ENCODE measurements around the gene ZNF692.

DNA sequence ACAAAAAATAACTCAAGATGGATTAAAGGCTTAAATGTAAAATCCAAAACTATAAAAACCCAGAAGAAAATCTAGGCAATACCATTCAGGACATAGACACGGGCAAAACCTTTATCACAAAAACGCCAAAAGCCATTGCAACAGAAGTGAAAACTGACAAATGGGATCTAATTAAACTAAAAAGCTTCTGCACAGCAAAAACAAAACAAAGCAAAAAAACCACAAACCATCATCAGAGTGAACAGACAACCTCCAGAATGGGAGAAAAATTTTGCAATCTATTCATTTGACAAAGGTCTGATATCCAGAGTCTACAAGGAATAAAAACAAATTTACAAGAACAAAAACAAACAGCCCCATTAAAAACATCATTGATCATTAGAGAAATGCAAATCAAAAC is 42.7 kb upstream of the ZNF692 start:
- TF ChIP-seq CTCF (optimal IDR thresholded peaks at IDR 0.05 in 1 of 3, IDR thresholded peaks at IDR 0.05 in 1 of 3, conservative IDR thresholded peaks at IDR 0.05 in 1 of 3; ENCODE audit: extremely low read depth in 1 of 3, insufficient read depth in 2 of 3, low read length in 3 of 3): no peak
- no peak for TF ChIP-seq EZH2 (IDR thresholded peaks at IDR 0.05; ENCODE audit: low read length)

Data from keratinocyte (primary cell).